RWPE1 (cell line): ENCODE results near the gene ZYG11B.
A peak's percentile ranks its signal among the peaks of the same experiment; 100 is the strongest.

Source experiments
- CTCF ChIA-PET: fragments of 350-600 bp; sonication (Branson Sonifier 250); formaldehyde crosslinking; extraction: SDS; loops from one replicate; lab custom pipeline; 2021; lab: Yijun Ruan, JAX
- POLR2A ChIA-PET: fragments of 400-600 bp; formaldehyde crosslinking; extraction: SDS; loops from one replicate; lab custom pipeline; 2020; ENCODE audit warnings: antibody characterized with exemption; ENCODE audit not compliant: low non-redundant PET; lab: Yijun Ruan, JAX
- DNase-seq: peaks from one replicate; pipeline ENCODE4 v3.0.0; 2012; ENCODE audit warnings: low spot score
- H3K27ac ChIP-seq: fragments of 450-650 bp; 2 replicates; pipeline ENCODE4 v1.5.1; 2017
- CTCF ChIP-seq: fragments of 450-650 bp; conservative IDR thresholded peaks from 2 replicates; pipeline ENCODE4 v1.5.1; 2017; ENCODE audit warnings: low read depth, mild to moderate bottlenecking

Gene ZYG11B

GRCh38 chr1:52693843-52694242 is 32.4 kb upstream of the ZYG11B start:
- H3K27ac ChIP-seq, result no peak overlapping the region
- ChIA-PET POLR2A (no interaction called here), CTCF (interaction anchor here (0.6 kb wide), 1 partner anchor 363 kb away, joined by 3 read pairs; no protein-coding TSS in a partner anchor)
- DNase-seq, result no peak
- no peak for TF ChIP-seq CTCF

- CTCF ChIA-PET, result interaction anchor here (1.0 kb wide), 1 partner anchor 242 kb away, joined by 8 read pairs; no protein-coding TSS in a partner anchor
- POLR2A ChIA-PET, result no interaction called here
- no peak overlapping the region for H3K27ac ChIP-seq
- no peak for TF ChIP-seq CTCF
- DNase-seq, result no peak
These were observed 30.6 kb upstream of the ZYG11B start for GRCh38 chr1:52695627-52696026.

- CTCF ChIA-PET, result interaction anchor here (0.6 to 1.2 kb wide), 2 partner anchors 13 to 674 kb away, joined by 3 read pairs; no protein-coding TSS in a partner anchor
- H3K27ac ChIP-seq, result peak within 1 kb of the TSS; percentile 81
- TF ChIP-seq CTCF, result no peak
- peak; percentile 87 for DNase-seq
- POLR2A ChIA-PET, result no interaction called here
These were observed 28.2 kb upstream of the ZYG11B start, which contains the start of gene COA7 for GRCh38 chr1:52697795-52698674. Gene COA7, minus strand, starts transcription at chr1:52698347. Its CDS starts 21 bp downstream, at chr1:52698326.

GRCh38 chr1:52702886-52703787 is 23.1 kb upstream of the ZYG11B start:
- no peak for TF ChIP-seq CTCF
- ChIA-PET CTCF (interaction anchor here (1.3 kb wide), 1 partner anchor 12 kb away, joined by 3 read pairs; no protein-coding TSS in a partner anchor), POLR2A (no interaction called here)
- peak overlapping the region; percentile 77 for H3K27ac ChIP-seq
- DNase-seq, result peak; percentile 81

- no peak for TF ChIP-seq CTCF
- H3K27ac ChIP-seq, result no peak overlapping the region
- no peak for DNase-seq
- ChIA-PET CTCF (interaction anchor here (0.6 to 0.7 kb wide), 2 partner anchors 358 to 479 kb away, joined by 3 to 4 read pairs; no protein-coding TSS in a partner anchor), POLR2A (no interaction called here)
These were observed 20.1 kb upstream of the ZYG11B start for GRCh38 chr1:52706136-52706670.
